WERI-Rb-1 (cell line): Measurements from ENCODE around the gene PAIP2B.

Source experiments
- DNase-seq: peaks from one replicate; pipeline ENCODE4 v3.0.0-alpha.2; 2020
- H3K27ac ChIP-seq: fragments of 250-450 bp; sonication (Bioruptor Pico); 2 replicates; pipeline ENCODE4 v1.5.1; 2020; ENCODE audit warnings: mild to moderate bottlenecking, moderate library complexity
- H3K27me3 ChIP-seq: fragments of 250-450 bp; sonication (Bioruptor Pico); 2 replicates; pipeline ENCODE4 v1.5.1; 2021; ENCODE audit warnings: mild to moderate bottlenecking, low read depth, moderate library complexity; ENCODE audit not compliant: insufficient read depth, severe bottlenecking
- H3K36me3 ChIP-seq: fragments of 250-450 bp; sonication (Bioruptor Pico); 2 replicates; pipeline ENCODE4 v1.5.1; 2020; ENCODE audit warnings: mild to moderate bottlenecking, moderate library complexity
- H3K4me3 ChIP-seq: 2 replicates; pipeline ENCODE4 v1.5.1; 2011; ENCODE audit warnings: low read depth, mild to moderate bottlenecking, control low read depth, low read length
- H3K9me3 ChIP-seq: fragments of 250-450 bp; sonication (Bioruptor Pico); 2 replicates; pipeline ENCODE4 v1.5.1; 2021; ENCODE audit warnings: mild to moderate bottlenecking, moderate library complexity; ENCODE audit not compliant: severe bottlenecking
- TF ChIP-seq, protein P1 (sequence below): IDR thresholded peaks from 2 replicates; pipeline ENCODE4 v1.5.1; 2011; ENCODE audit warnings: low read depth, mild to moderate bottlenecking, control low read depth, inconsistent platforms, low read length

Gene PAIP2B

DNA sequence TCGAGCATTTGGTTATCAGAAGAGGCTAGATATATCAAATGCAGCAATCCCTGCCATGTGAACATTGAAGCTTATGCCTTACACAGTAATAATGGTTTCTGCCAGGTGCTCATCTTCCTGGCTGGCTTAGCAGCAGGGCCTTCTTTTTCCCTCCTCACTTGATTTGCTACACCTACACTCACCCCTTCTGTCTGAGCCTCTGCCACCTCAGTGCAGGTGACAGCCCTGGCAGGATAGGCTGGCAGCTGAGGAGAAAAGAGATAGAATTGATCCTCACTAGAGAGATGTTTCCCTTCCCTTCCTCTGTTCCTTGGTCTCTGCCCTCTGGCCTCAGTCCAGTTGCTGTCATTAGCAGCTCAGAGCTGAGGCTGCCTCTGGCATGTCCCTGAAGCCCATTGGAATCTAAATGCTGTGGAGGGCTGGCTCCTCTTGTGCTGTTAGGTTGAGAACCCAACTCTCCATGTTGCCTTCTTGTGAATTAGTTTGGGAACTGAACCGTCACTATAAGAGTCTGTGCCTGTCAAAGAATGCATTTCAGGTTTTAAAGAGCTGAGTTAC, 78.3 kb downstream of the PAIP2B start:
- no peaks in the 10 kb centered on the region for H3K27me3 ChIP-seq
- H3K36me3 ChIP-seq: peaks cover 67% of the 10 kb centered on the region

DNA sequence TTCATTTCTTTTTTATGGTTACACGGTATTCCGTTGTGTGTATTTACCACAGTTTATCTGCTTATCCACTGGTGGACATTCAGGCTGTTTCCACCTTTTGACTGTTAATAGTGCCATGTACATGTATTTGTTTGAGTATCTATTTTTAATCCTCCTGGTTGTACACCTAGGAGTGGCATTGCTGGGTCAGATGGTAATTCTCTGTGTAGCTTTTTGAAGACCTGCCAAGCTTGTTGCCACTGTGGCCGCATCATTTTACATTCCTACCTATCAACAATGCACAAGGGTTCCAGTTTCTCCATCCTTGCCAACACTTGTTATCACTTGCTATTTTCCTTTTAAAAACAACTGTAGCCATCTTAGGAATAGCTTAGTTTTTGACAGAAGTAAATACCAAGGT, 83.1 kb downstream of the PAIP2B start:
- no peaks in the 10 kb centered on the region for H3K27me3 ChIP-seq
- H3K36me3 ChIP-seq: peaks cover 92% of the 10 kb centered on the region
- TF ChIP-seq, protein P1, sequence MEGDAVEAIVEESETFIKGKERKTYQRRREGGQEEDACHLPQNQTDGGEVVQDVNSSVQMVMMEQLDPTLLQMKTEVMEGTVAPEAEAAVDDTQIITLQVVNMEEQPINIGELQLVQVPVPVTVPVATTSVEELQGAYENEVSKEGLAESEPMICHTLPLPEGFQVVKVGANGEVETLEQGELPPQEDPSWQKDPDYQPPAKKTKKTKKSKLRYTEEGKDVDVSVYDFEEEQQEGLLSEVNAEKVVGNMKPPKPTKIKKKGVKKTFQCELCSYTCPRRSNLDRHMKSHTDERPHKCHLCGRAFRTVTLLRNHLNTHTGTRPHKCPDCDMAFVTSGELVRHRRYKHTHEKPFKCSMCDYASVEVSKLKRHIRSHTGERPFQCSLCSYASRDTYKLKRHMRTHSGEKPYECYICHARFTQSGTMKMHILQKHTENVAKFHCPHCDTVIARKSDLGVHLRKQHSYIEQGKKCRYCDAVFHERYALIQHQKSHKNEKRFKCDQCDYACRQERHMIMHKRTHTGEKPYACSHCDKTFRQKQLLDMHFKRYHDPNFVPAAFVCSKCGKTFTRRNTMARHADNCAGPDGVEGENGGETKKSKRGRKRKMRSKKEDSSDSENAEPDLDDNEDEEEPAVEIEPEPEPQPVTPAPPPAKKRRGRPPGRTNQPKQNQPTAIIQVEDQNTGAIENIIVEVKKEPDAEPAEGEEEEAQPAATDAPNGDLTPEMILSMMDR: no peak
- H3K27ac ChIP-seq: no peak overlapping the region
- no peak for DNase-seq
- no peak overlapping the region for H3K4me3 ChIP-seq
- H3K9me3 ChIP-seq: no peaks in the 10 kb centered on the region

More for the DNA sequence above, 78.3 kb downstream of the PAIP2B start:
- Histone ChIP-seq H3K4me3 (no peak overlapping the region), H3K9me3 (no peaks in the 10 kb centered on the region), H3K27ac (no peak overlapping the region)
- TF ChIP-seq, protein P1: no peak
- no peak for DNase-seq

DNA sequence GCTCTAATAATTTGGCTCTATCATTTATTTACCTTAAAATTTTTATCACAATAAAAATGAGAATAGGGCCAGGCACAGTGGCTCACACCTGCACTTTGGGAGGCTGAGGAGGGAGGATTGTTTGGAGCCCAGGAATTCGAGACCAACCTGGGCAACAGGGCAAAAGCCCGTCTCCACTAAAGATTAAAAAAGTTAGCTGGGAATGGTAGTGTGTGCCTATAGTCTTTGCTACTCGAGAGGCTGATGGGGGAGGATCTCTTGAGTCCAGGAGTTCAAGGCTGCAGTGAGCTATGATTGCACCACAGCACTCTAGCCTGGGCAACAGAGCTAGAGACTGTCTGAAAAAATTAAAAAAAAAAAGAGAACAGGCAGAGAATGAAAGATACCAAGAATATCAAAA, 90.7 kb downstream of the PAIP2B start:
- peaks cover 82% of the 10 kb centered on the region for H3K36me3 ChIP-seq

DNA sequence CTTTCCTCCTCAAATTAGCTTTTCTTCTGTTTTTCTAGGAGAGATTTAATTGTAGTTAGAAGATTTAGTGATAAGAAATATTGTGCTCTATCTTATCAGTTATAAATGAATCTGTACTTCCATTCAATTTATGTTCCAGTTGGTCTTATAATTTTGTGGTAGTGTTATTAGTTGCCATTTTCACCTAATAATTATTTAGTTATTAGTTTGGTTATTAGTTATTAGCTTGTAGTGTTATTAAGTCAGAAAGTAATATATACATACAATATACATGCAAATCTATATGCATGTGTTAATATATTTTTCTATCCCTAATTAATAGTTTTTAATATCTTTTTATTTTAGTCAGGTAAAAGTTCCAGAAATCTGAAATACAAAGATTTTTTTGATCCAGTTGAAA, 93.3 kb downstream of the PAIP2B start:
- H3K27me3 ChIP-seq: no peaks in the 10 kb centered on the region
- no peaks in the 10 kb centered on the region for H3K9me3 ChIP-seq
- no peak overlapping the region for H3K27ac ChIP-seq
- no peak overlapping the region for H3K4me3 ChIP-seq
- TF ChIP-seq, protein P1: no peak
- DNase-seq: no peak
- H3K36me3 ChIP-seq: peaks cover 59% of the 10 kb centered on the region

More for the DNA sequence above, 90.7 kb downstream of the PAIP2B start:
- DNase-seq: no peak
- H3K4me3 ChIP-seq: no peak overlapping the region
- H3K27me3 ChIP-seq: no peaks in the 10 kb centered on the region
- H3K9me3 ChIP-seq: no peaks in the 10 kb centered on the region
- no peak overlapping the region for H3K27ac ChIP-seq
- TF ChIP-seq, protein P1: no peak
